GM23338 (cell line): Measurements from ENCODE around the gene TBPL2. TPM values are rescaled to one million over a fixed set of nuclear protein-coding genes. Genes with fewer than 3 reads are reported as not detected.

Experiments
- ATAC-seq: fragments of 200-7000 bp; cut with Tn5 transposase; 3 replicates; pipeline ENCODE4 v1.9.1; 2020
- DNase-seq: peaks from one replicate; pipeline ENCODE4 v3.0.0-alpha.2; 2015; ENCODE audit warnings: low spot score
- H2AFZ ChIP-seq: fragments of 200-600 bp; sonication (generic); 2 replicates; pipeline ENCODE4 v1.8.0; 2016; ENCODE audit warnings: antibody characterized with exemption, mild to moderate bottlenecking, moderate library complexity
- H3F3A ChIP-seq: fragments of 200-600 bp; sonication (generic); replicated peaks from 2 replicates; pipeline ENCODE4 v1.8.0; 2017; ENCODE audit warnings: antibody characterized with exemption, mixed run types, low read depth
- H3K27ac ChIP-seq: fragments of 200-600 bp; sonication (generic); 2 replicates; pipeline ENCODE4 v1.6.1; 2016; ENCODE audit warnings: low read depth
- H3K27me3 ChIP-seq: fragments of 200-600 bp; sonication (generic); 2 replicates; pipeline ENCODE4 v1.8.0; 2016; ENCODE audit warnings: mild to moderate bottlenecking, mixed run types, moderate library complexity; ENCODE audit not compliant: insufficient read depth
- H3K36me3 ChIP-seq: fragments of 200-600 bp; sonication (generic); 2 replicates; pipeline ENCODE4 v1.8.0; 2016; ENCODE audit warnings: mild to moderate bottlenecking; ENCODE audit not compliant: insufficient read depth
- H3K4me1 ChIP-seq: fragments of 200-600 bp; sonication (generic); 2 replicates; pipeline ENCODE4 v1.8.0; 2016; ENCODE audit warnings: mild to moderate bottlenecking, moderate library complexity; ENCODE audit not compliant: insufficient read depth
- H3K4me2 ChIP-seq: fragments of 200-600 bp; sonication (generic); 2 replicates; pipeline ENCODE4 v1.7.1; 2017; ENCODE audit warnings: mixed run types
- H3K4me3 ChIP-seq: fragments of 200-600 bp; sonication (generic); 2 replicates; pipeline ENCODE4 v1.6.1; 2016; ENCODE audit warnings: mixed run types
- H3K79me2 ChIP-seq: fragments of 200-600 bp; sonication (generic); replicated peaks from 2 replicates; pipeline ENCODE4 v1.8.0; 2017; ENCODE audit warnings: mild to moderate bottlenecking; ENCODE audit not compliant: insufficient read depth
- H3K9me2 ChIP-seq: fragments of 200-600 bp; sonication (generic); 2 replicates; pipeline ENCODE4 v1.8.0; 2017; ENCODE audit not compliant: insufficient read depth
- H4K20me1 ChIP-seq: fragments of 200-600 bp; sonication (generic); replicated peaks from 2 replicates; pipeline ENCODE4 v1.8.0; 2017; ENCODE audit warnings: mild to moderate bottlenecking; ENCODE audit not compliant: insufficient read depth
- H3K27ac Mint-ChIP-seq: 2 replicates; pipeline ENCODE4 v1.8.0; 2020; ENCODE audit warnings: inconsistent platforms, mild to moderate bottlenecking, moderate library complexity, mixed read lengths
- H3K27me3 Mint-ChIP-seq: 3 replicates; pipeline ENCODE4 v1.8.0; 2022; ENCODE audit warnings: low read depth, mild to moderate bottlenecking, moderate library complexity, mixed read lengths, inconsistent platforms; ENCODE audit not compliant: insufficient read depth, poor library complexity
- H3K36me3 Mint-ChIP-seq: 3 replicates; pipeline ENCODE4 v1.8.0; 2021; ENCODE audit warnings: low read depth, mild to moderate bottlenecking, inconsistent platforms, moderate library complexity, mixed read lengths
- H3K4me1 Mint-ChIP-seq: 3 replicates; pipeline ENCODE4 v1.8.0; 2020; ENCODE audit warnings: mild to moderate bottlenecking, inconsistent platforms, mixed read lengths
- H3K4me3 Mint-ChIP-seq: 3 replicates; pipeline ENCODE4 v1.8.0; 2021; ENCODE audit warnings: moderate library complexity, mild to moderate bottlenecking, inconsistent platforms, mixed read lengths
- H3K9me3 Mint-ChIP-seq: 3 replicates; pipeline ENCODE4 v1.8.0; 2020; ENCODE audit warnings: moderate library complexity, mild to moderate bottlenecking, inconsistent platforms, mixed read lengths
- CREB1 ChIP-seq: fragments of 250-450 bp; sonication (Bioruptor Pico); IDR thresholded peaks from 2 replicates; pipeline ENCODE4 v1.5.0; 2020; ENCODE audit warnings: low read depth, mild to moderate bottlenecking, moderate library complexity
- EZH2phosphoT487 ChIP-seq: fragments of 200-600 bp; sonication (generic); IDR thresholded peaks from one replicate; pipeline ENCODE4 v1.8.1; 2018; ENCODE audit warnings: antibody characterized with exemption; ENCODE audit not compliant: unreplicated experiment
- JUNB ChIP-seq: IDR thresholded peaks from one replicate; pipeline ENCODE4 v1.6.1; 2016; ENCODE audit warnings: antibody characterized with exemption; ENCODE audit not compliant: unreplicated experiment
- NANOG ChIP-seq: IDR thresholded peaks from 2 replicates; pipeline ENCODE4 v1.6.1; 2016; ENCODE audit warnings: antibody characterized with exemption, borderline replicate concordance
- POLR2AphosphoS5 ChIP-seq: IDR thresholded peaks from 2 replicates; pipeline ENCODE4 v1.6.1; 2016; ENCODE audit warnings: antibody characterized with exemption, low read depth
- STAT1 ChIP-seq: IDR thresholded peaks from one replicate; pipeline ENCODE4 v1.6.1; 2016; ENCODE audit warnings: antibody characterized with exemption; ENCODE audit not compliant: unreplicated experiment
- ZNF114 ChIP-seq: fragments of 250-450 bp; sonication (Bioruptor Pico); IDR thresholded peaks from 2 replicates; pipeline ENCODE4 v1.5.0; 2020; ENCODE audit warnings: mild to moderate bottlenecking, moderate library complexity
- ZNF331 ChIP-seq: fragments of 250-450 bp; sonication (Bioruptor Pico); IDR thresholded peaks from 2 replicates; pipeline ENCODE4 v1.5.0; 2020; ENCODE audit warnings: low read depth, mild to moderate bottlenecking, moderate library complexity
- polyA plus RNA-seq: library from polyadenylated mRNA; unstranded; fragments of >200 nt; fragmentation: Nextera tagmentation; extraction: Ambion mirVana; gene quantifications from 2 replicates; pipeline ENCODE4 v1.2.1, GENCODE V29; 2016
- total RNA-seq: library from RNA; depleted of rRNA; stranded (reverse); fragments of >200 nt; shearing (Covaris generic); gene quantifications from 2 replicates; pipeline ENCODE4 v1.2.3, GENCODE V29; 2014
- TF ChIP-seq, protein P1 (sequence below): fragments of 250-450 bp; sonication (Bioruptor Pico); IDR thresholded peaks from 2 replicates; pipeline ENCODE4 v1.5.0; 2020; ENCODE audit warnings: mild to moderate bottlenecking, moderate library complexity
- TF ChIP-seq, protein P2 (sequence below): IDR thresholded peaks from one replicate; pipeline ENCODE4 v1.6.1; 2018; ENCODE audit warnings: antibody characterized with exemption; ENCODE audit not compliant: unreplicated experiment
- TF ChIP-seq, protein P3 (sequence below): IDR thresholded peaks from 2 replicates; pipeline ENCODE4 v1.6.1; 2016; ENCODE audit warnings: antibody characterized with exemption

Gene TBPL2
- total and polyA plus RNA-seq, 2 experiments from 2014 or later = 0.24 TPM; not detected in 1

DNA sequence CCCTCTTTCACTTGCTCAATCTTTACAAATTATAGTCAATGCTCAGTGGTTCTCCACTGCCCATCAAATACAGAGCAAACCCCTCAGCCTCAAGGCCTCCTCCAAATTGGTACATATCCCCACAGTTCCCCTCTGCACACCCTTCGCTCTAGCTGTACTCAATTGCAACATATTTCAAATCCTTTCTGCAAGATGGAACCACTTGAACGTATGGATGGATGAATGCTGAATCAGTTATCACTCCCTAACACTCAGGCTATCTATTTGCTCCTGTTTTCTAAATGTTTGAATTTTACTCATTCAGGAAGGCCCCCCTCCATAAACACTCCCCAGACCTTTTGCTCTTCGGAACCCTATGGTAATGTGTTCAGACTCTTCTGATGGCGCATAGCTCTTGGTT, 53.3 kb downstream of the TBPL2 start (continued):
- TF ChIP-seq CREB1 (no peak), STAT1 (no peak), JUNB (no peak), ZNF114 (CRISPR knock-in tag) (no peak)
- TF ChIP-seq, protein P1, sequence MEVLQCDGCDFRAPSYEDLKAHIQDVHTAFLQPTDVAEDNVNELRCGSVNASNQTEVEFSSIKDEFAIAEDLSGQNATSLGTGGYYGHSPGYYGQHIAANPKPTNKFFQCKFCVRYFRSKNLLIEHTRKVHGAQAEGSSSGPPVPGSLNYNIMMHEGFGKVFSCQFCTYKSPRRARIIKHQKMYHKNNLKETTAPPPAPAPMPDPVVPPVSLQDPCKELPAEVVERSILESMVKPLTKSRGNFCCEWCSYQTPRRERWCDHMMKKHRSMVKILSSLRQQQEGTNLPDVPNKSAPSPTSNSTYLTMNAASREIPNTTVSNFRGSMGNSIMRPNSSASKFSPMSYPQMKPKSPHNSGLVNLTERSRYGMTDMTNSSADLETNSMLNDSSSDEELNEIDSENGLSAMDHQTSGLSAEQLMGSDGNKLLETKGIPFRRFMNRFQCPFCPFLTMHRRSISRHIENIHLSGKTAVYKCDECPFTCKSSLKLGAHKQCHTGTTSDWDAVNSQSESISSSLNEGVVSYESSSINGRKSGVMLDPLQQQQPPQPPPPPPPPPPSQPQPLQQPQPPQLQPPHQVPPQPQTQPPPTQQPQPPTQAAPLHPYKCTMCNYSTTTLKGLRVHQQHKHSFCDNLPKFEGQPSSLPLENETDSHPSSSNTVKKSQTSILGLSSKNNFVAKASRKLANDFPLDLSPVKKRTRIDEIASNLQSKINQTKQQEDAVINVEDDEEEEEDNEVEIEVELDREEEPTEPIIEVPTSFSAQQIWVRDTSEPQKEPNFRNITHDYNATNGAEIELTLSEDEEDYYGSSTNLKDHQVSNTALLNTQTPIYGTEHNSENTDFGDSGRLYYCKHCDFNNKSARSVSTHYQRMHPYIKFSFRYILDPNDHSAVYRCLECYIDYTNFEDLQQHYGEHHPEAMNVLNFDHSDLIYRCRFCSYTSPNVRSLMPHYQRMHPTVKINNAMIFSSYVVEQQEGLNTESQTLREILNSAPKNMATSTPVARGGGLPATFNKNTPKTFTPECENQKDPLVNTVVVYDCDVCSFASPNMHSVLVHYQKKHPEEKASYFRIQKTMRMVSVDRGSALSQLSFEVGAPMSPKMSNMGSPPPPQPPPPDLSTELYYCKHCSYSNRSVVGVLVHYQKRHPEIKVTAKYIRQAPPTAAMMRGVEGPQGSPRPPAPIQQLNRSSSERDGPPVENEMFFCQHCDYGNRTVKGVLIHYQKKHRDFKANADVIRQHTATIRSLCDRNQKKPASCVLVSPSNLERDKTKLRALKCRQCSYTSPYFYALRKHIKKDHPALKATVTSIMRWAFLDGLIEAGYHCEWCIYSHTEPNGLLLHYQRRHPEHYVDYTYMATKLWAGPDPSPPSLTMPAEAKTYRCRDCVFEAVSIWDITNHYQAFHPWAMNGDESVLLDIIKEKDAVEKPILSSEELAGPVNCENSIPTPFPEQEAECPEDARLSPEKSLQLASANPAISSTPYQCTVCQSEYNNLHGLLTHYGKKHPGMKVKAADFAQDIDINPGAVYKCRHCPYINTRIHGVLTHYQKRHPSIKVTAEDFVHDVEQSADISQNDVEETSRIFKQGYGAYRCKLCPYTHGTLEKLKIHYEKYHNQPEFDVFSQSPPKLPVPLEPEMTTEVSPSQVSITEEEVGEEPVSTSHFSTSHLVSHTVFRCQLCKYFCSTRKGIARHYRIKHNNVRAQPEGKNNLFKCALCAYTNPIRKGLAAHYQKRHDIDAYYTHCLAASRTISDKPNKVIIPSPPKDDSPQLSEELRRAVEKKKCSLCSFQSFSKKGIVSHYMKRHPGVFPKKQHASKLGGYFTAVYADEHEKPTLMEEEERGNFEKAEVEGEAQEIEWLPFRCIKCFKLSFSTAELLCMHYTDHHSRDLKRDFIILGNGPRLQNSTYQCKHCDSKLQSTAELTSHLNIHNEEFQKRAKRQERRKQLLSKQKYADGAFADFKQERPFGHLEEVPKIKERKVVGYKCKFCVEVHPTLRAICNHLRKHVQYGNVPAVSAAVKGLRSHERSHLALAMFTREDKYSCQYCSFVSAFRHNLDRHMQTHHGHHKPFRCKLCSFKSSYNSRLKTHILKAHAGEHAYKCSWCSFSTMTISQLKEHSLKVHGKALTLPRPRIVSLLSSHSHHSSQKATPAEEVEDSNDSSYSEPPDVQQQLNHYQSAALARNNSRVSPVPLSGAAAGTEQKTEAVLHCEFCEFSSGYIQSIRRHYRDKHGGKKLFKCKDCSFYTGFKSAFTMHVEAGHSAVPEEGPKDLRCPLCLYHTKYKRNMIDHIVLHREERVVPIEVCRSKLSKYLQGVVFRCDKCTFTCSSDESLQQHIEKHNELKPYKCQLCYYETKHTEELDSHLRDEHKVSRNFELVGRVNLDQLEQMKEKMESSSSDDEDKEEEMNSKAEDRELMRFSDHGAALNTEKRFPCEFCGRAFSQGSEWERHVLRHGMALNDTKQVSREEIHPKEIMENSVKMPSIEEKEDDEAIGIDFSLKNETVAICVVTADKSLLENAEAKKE (CRISPR knock-in tag) = no peak

DNA sequence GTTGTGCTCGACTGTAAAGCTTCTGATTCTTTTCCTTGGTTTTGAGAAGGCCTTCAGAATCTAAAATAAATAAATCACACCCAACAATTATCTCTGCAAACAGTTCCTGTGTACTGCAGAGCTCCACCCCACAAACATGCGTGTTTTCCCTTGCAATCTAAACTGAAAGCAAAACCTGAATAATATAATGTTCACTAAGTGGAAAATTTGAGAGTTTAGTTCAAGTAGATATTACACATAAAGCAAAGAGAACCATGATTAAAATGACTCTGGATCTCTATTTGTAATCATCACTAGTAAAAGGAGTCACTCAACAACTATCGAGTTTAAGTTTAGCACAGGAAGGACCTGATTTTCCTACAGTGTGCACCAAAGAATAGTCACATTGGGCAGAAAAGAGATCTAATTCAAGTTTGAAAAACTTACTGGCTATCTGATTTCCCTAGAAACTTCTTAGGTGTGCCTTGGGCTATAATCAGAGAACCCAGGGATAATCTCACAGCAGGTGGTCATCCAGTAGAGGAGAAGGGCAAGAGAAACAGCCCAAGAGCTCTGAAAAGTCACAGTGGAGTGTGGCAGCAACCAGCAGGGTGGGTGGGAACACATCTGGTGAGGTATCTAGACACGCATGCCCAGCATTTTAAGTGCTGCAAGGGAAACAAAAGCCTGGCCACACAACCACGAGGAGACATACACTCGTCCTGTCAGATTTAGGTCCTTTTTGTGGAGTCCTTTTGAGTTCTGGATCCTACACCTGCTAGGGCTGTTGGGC, 54.2 kb downstream of the TBPL2 start:
- no peaks in the 10 kb centered on the region for H3F3A ChIP-seq
- H4K20me1 ChIP-seq = peaks cover 5% of the 10 kb centered on the region
- no peaks in the 10 kb centered on the region for H3K9me3 Mint-ChIP-seq
- DNase-seq (no peak), ATAC-seq (no peak; the same call in 2 of the 3 replicates)
- H3K27ac ChIP-seq = no peak overlapping the region
- no peak overlapping the region for H2AFZ ChIP-seq
- H3K4me2 ChIP-seq = no peak overlapping the region
- H3K79me2 ChIP-seq = no peaks in the 10 kb centered on the region
- peaks cover 15% of the 10 kb centered on the region for H3K36me3 Mint-ChIP-seq
- H3K27ac Mint-ChIP-seq = no peak overlapping the region
- H3K4me3 Mint-ChIP-seq = no peak overlapping the region
- no peaks in the 10 kb centered on the region for H3K4me1 Mint-ChIP-seq
- H3K4me1 ChIP-seq = no peaks in the 10 kb centered on the region
- H3K36me3 ChIP-seq = peaks cover 12% of the 10 kb centered on the region
- no peaks in the 10 kb centered on the region for H3K9me2 ChIP-seq
- H3K27me3 Mint-ChIP-seq = no peaks in the 10 kb centered on the region
- no peaks in the 10 kb centered on the region for H3K27me3 ChIP-seq
- no peak overlapping the region for H3K4me3 ChIP-seq
- TF ChIP-seq, protein P2, sequence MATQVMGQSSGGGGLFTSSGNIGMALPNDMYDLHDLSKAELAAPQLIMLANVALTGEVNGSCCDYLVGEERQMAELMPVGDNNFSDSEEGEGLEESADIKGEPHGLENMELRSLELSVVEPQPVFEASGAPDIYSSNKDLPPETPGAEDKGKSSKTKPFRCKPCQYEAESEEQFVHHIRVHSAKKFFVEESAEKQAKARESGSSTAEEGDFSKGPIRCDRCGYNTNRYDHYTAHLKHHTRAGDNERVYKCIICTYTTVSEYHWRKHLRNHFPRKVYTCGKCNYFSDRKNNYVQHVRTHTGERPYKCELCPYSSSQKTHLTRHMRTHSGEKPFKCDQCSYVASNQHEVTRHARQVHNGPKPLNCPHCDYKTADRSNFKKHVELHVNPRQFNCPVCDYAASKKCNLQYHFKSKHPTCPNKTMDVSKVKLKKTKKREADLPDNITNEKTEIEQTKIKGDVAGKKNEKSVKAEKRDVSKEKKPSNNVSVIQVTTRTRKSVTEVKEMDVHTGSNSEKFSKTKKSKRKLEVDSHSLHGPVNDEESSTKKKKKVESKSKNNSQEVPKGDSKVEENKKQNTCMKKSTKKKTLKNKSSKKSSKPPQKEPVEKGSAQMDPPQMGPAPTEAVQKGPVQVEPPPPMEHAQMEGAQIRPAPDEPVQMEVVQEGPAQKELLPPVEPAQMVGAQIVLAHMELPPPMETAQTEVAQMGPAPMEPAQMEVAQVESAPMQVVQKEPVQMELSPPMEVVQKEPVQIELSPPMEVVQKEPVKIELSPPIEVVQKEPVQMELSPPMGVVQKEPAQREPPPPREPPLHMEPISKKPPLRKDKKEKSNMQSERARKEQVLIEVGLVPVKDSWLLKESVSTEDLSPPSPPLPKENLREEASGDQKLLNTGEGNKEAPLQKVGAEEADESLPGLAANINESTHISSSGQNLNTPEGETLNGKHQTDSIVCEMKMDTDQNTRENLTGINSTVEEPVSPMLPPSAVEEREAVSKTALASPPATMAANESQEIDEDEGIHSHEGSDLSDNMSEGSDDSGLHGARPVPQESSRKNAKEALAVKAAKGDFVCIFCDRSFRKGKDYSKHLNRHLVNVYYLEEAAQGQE = no peak
- TF ChIP-seq STAT1 (no peak), ZNF114 (CRISPR knock-in tag) (no peak), EZH2phosphoT487 (no peak), NANOG (no peak), CREB1 (no peak), ZNF331 (no peak), POLR2AphosphoS5 (no peak)
- TF ChIP-seq, protein P3, sequence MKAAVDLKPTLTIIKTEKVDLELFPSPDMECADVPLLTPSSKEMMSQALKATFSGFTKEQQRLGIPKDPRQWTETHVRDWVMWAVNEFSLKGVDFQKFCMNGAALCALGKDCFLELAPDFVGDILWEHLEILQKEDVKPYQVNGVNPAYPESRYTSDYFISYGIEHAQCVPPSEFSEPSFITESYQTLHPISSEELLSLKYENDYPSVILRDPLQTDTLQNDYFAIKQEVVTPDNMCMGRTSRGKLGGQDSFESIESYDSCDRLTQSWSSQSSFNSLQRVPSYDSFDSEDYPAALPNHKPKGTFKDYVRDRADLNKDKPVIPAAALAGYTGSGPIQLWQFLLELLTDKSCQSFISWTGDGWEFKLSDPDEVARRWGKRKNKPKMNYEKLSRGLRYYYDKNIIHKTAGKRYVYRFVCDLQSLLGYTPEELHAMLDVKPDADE = no peak
